Activated T-helper 1 cell treated with anti-CD3 and anti-CD28 coated beads, Interleukin-12 subunit alpha, Interleukin-12 subunit beta, Interleukin-2, Interleukin-4 antibody, amounts not matched to agents 30 ng/mL and 10 ng/mL and 1 ng/mL, durations not matched to agents 14 hours and 24 hours and 36 hours (primary cell): ENCODE measurements around the gene UQCR10. TPM values are rescaled to one million over a fixed set of nuclear protein-coding genes. Genes with fewer than 3 reads are reported as not detected.

ENCODE experiments used
- DNase-seq: peaks from one replicate; pipeline ENCODE4 v3.0.0; 2021; ENCODE audit warnings: low spot score
- H3K27ac Mint-ChIP-seq: one replicate; pipeline ENCODE4 v1.8.0; 2021; ENCODE audit warnings: mild to moderate bottlenecking, mixed read lengths
- H3K27me3 Mint-ChIP-seq: one replicate; pipeline ENCODE4 v1.8.0; 2022; ENCODE audit warnings: mild to moderate bottlenecking, moderate library complexity, mixed read lengths; ENCODE audit not compliant: insufficient read depth
- H3K36me3 Mint-ChIP-seq: one replicate; pipeline ENCODE4 v1.8.0; 2021; ENCODE audit warnings: low read depth, mixed read lengths
- H3K4me1 Mint-ChIP-seq: one replicate; pipeline ENCODE4 v1.8.0; 2021; ENCODE audit warnings: low read depth, mixed read lengths
- H3K4me3 Mint-ChIP-seq: one replicate; pipeline ENCODE4 v1.8.0; 2021; ENCODE audit warnings: mild to moderate bottlenecking, moderate library complexity, mixed read lengths
- H3K9me3 Mint-ChIP-seq: one replicate; pipeline ENCODE4 v1.8.0; 2021; ENCODE audit warnings: mixed read lengths
- intact Hi-C: fragments of 100-400 bp; cut with micrococcal nuclease; formaldehyde crosslinking; loops from one replicate; pipeline ENCODE4 v1.15.1; 2024
- total RNA-seq: library from RNA; stranded (reverse); gene quantifications from 2 replicates; pipeline ENCODE4 v1.2.3, GENCODE V29; 2022

UQCR10 gene
- total RNA-seq, 1 donor from 2014 or later: 96.5 TPM

DNA sequence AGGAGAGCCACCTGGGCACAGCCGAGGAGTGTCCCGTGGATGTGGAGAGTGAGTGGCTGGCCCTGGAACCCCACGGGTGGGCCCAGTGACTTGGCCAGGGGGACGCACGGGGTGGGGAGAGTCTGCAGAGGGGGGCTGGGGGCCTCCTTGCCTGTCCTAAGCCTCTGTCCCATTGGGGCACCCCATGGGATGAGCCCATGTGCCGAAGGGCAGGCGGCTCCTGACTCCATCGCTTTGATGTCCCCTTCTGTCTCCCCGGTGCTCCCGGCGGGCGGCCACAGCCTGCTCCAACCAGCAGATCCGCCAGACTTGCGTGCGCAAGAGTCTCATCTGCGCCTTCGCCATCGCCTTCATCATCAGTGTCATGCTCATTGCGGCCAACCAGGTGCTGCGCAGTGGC, 38.0 kb upstream of the UQCR10 start:
- intact Hi-C loops: no loop called here
- H3K27ac Mint-ChIP-seq: no peak overlapping the region

DNA sequence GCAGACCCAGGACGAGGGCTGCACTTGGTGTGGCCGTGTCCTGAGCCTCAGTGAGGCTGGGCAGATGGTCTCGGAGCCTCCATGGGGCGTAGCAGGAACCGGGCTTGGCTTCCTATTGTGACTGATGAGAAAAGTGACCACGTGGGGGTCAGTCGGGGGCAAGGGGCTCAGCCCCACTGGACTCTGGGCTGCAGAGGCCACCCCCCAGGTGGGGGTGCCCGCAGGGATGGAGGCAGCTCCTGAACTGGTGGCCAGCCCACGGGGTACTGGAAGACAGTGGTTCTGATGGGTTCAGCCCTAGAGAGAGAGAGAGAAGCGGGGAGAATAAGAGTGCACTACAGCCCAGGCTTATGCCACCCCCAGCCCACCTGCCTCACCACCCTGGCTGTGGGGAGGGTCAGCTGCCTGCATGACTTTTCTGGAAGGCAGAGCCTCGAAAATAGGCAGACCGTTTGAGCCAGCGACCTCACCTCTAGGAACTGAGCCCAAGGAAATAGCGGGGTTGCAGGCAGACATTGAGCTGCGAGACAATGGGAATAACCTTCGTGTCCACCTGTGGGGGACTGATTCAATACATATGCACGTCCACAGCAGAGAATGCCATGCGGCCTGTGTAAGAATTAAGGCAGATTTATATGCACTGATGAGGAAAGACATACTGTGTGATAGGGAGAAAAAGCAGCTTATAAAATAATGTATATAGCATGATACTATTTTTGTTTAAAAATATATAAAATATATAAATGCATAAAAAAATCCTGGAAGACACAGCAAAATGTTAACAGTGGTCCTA, 35.9 kb upstream of the UQCR10 start:
- no peak for DNase-seq
- intact Hi-C loops: no loop called here
- Mint-ChIP-seq H3K27me3 (peaks cover 3% of the 10 kb centered on the region), H3K9me3 (no peaks in the 10 kb centered on the region), H3K4me3 (no peak overlapping the region), H3K4me1 (no peaks in the 10 kb centered on the region), H3K27ac (no peak overlapping the region), H3K36me3 (no peaks in the 10 kb centered on the region)

More for the DNA sequence above, 38.0 kb upstream of the UQCR10 start:
- Mint-ChIP-seq H3K4me1 (no peaks in the 10 kb centered on the region), H3K27me3 (peaks cover 3% of the 10 kb centered on the region), H3K9me3 (no peaks in the 10 kb centered on the region), H3K4me3 (no peak overlapping the region), H3K36me3 (no peaks in the 10 kb centered on the region)
- no peak for DNase-seq

DNA sequence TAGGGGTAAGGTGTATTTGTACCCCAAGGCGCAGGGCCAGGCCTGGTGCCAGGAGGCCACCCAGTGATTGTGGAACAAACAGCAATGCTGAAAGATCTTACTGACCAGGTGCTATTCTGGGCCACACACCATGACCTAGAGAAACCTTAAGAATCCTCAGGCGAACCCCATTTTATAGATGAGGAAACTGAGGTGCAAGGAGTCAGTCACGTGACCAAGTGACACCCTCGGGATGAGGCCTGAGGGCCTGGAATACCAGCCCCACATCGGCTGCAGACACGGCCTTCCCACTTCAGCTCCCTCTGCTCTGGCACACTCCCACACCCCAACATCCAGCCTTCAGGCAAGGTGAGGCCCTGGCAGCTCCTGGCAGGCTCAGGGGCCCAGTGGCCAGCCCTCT, 34.3 kb upstream of the UQCR10 start:
- intact Hi-C loops: no loop called here

DNA sequence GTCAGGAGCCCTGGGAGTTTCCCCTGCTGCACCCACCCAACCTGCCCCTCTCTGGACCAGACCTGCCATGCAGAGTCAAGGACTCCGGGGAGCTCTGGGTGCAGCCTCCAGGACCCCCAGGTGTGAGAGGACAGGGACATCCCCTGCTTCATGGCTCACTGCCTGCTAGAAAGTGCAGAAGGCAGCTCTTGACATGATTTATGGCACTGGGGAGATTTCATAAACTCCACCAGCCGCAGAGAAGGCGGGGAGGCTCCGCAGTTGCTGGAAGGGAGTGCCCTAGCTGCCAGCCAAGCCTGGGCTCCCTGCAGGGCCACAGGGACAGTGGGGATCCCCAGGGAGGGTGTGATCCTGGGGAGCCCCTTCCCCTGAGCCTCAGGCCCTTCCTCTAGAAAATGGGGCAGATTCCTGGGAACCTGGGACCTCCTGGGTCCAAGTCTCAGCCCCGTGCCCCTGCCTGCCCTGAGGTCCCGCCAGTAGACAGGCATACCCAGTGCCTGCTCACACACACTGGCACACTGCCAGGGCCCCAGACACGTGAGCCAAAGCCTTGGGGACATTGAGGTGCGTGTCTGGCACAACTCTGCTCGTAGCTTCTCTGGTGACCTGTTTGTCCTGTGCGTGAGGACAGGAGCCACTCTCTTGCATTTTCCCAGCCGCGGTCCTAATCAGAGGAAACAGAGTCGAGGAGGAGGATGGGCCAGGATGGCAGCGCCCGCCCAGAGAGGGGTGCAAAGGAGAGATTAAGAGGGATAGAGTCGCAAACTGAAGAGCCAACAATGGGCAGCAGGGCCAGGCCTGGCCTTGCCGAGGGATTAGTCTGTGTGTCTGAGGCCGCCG, 33.6 kb upstream of the UQCR10 start:
- intact Hi-C loops: no loop called here
- DNase-seq: no peak
- no peaks in the 10 kb centered on the region for H3K27me3 Mint-ChIP-seq
- no peaks in the 10 kb centered on the region for H3K9me3 Mint-ChIP-seq
- no peaks in the 10 kb centered on the region for H3K36me3 Mint-ChIP-seq
- no peaks in the 10 kb centered on the region for H3K4me1 Mint-ChIP-seq
- no peak overlapping the region for H3K27ac Mint-ChIP-seq
- H3K4me3 Mint-ChIP-seq: no peak overlapping the region

More for the DNA sequence above, 34.3 kb upstream of the UQCR10 start:
- Mint-ChIP-seq H3K27ac (no peak overlapping the region), H3K4me3 (no peak overlapping the region), H3K9me3 (no peaks in the 10 kb centered on the region), H3K4me1 (no peaks in the 10 kb centered on the region), H3K36me3 (no peaks in the 10 kb centered on the region), H3K27me3 (no peaks in the 10 kb centered on the region)
- DNase-seq: no peak

DNA sequence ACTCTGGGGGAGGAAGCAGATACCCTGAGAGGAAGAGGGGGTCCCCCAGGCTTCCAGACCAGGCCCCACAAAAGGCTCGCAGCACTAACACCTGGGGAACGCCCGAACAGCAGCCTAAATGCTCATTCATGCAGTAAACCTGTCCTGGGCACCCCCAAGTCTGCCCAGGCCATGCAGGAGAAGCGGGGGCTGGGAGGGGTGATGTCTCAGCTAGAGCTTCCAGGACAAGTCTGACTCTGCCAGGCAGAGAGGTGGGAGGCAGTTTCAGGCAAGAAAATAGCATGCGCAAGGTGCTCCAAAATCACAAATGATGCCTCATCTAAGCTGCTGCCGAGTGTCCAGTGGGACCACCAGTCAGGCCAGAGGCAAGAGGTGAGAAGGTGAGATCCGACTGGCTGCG, 32.8 kb upstream of the UQCR10 start:
- intact Hi-C loops: no loop called here
- H3K4me1 Mint-ChIP-seq: no peaks in the 10 kb centered on the region
- no peak overlapping the region for H3K4me3 Mint-ChIP-seq
- H3K27me3 Mint-ChIP-seq: no peaks in the 10 kb centered on the region
- H3K9me3 Mint-ChIP-seq: no peaks in the 10 kb centered on the region
- DNase-seq: no peak
- H3K27ac Mint-ChIP-seq: no peak overlapping the region
- H3K36me3 Mint-ChIP-seq: no peaks in the 10 kb centered on the region

DNA sequence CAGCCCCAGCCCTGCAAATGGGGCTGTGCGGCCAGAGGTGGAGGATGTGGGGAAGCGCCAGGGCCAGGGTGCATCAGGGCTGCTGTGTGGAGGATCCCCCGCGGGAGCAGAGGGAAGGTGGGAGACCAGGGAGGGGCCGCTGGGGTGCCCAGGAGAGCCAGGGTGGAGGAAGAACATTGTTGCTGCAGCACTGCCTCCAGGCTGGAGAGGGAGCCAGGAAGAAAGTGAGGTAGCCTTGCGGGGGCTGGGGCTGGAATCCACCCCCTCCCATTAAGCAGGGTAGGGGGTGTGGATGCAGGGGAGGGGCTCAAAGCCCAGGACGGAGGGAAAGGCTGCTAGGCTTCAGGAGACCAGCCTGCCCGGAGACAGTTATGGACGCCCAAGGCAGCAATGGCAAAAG, 32.3 kb upstream of the UQCR10 start:
- Mint-ChIP-seq H3K4me3 (no peak overlapping the region), H3K27me3 (no peaks in the 10 kb centered on the region), H3K27ac (no peak overlapping the region), H3K36me3 (no peaks in the 10 kb centered on the region), H3K4me1 (no peaks in the 10 kb centered on the region), H3K9me3 (no peaks in the 10 kb centered on the region)
- no peak for DNase-seq
- intact Hi-C loops: no loop called here

DNA sequence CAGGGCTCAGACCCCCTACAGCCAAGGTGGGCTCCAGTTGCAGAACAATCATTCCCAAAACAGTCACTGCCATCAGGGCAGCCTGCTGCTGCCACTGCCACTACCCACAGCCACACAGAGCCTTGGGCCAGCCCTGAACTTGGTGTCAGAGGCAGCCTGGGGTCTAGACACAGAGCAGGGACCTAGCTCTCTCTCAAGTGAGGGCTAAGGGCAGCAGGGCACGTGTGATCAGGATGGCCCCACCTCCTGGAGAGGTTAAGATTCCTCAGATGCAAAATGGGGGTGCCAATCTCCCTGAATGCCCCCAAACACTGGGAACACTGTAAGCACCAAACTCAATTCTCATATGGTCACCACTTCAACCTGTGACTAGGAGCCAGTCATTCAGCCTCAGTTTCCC, 31.8 kb upstream of the UQCR10 start:
- no peak overlapping the region for H3K27ac Mint-ChIP-seq
- no peak overlapping the region for H3K4me3 Mint-ChIP-seq
- intact Hi-C loops: no loop called here
- DNase-seq: no peak
- H3K4me1 Mint-ChIP-seq: no peaks in the 10 kb centered on the region
- H3K36me3 Mint-ChIP-seq: no peaks in the 10 kb centered on the region
- H3K9me3 Mint-ChIP-seq: no peaks in the 10 kb centered on the region
- no peaks in the 10 kb centered on the region for H3K27me3 Mint-ChIP-seq

DNA sequence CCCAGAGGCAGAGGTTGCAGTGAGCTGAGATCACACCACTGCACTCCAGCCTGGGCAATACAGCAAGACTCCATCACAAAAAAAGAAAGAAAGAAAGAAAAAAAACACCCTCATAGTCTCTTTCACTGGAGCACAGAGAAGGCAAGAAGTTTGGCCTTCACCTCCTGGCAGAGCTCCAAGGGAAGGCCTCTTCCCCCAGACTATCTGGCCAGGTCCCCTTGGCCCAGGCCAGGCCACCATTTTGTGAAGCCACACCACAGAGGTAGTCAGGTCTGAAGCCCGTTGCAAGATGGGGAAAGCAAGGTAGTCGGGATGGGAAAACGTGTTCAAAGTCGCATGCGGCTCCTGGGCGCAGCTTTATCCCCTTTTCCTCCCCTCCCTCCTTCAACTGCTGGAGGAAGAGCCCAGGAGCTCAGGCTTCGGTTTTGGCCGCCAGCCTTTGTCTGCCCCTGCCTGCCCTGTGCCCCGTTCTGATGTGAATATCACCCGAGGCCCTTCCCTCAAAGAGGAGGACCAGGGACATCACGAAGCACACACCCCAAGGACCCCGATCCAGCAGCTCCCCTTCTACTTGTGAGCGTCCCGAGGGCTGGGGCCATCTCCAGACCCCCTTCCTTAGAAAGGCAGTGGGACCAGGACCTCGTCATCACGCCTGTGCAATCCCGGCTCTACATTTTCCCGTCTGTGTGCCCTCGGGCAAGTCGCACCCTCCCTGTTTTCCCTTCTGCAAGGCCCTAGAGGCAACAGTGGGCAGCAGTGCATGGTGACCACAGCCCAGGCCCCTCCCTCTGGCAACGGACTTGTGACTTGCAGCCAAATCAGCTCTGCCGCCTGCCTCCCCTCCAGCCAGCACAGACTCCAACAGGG, 29.7 kb upstream of the UQCR10 start:
- no peaks in the 10 kb centered on the region for H3K27me3 Mint-ChIP-seq
- H3K4me3 Mint-ChIP-seq: no peak overlapping the region
- H3K4me1 Mint-ChIP-seq: no peaks in the 10 kb centered on the region
- intact Hi-C loops: no loop called here
- DNase-seq: no peak
- H3K36me3 Mint-ChIP-seq: no peaks in the 10 kb centered on the region
- no peak overlapping the region for H3K27ac Mint-ChIP-seq
- H3K9me3 Mint-ChIP-seq: no peaks in the 10 kb centered on the region

DNA sequence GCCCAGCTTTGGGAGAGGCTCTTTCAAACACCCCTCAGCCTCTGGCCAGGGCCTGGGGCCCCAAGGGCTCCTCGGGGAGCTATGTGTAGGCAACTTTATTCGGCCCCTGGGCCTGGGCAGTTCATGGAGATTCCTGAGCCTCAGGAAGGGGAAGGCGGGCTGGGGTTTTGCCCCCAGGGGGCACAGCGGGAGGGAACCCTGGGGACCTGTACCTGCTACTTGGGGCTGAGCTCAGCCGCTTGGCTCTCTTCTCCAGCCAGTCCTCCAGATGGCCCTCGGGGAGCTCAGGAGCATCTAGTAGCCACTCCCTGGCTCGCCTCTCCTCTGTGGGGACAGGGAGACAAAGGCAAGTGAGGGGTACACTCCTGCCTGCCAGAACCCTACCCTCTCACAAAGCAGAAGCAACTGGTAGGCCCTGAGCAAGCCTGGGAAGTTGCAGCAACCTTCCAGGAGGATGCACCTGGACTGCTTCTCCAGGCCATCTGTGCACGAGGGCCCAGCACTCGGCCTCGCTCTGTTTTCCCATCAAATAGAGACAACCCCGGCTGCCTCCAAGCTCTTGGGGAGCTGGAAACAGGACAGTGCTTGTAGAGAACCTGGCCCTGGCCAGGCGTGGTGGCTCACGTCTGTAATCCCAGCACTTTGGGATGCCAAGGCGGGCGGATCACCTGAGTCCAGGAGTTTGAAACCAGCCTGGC, 28.9 kb upstream of the UQCR10 start:
- no peaks in the 10 kb centered on the region for H3K9me3 Mint-ChIP-seq
- no peak for DNase-seq
- H3K27me3 Mint-ChIP-seq: no peaks in the 10 kb centered on the region
- H3K4me3 Mint-ChIP-seq: no peak overlapping the region
- no peak overlapping the region for H3K27ac Mint-ChIP-seq
- intact Hi-C loops: no loop called here
- no peaks in the 10 kb centered on the region for H3K36me3 Mint-ChIP-seq
- H3K4me1 Mint-ChIP-seq: no peaks in the 10 kb centered on the region

DNA sequence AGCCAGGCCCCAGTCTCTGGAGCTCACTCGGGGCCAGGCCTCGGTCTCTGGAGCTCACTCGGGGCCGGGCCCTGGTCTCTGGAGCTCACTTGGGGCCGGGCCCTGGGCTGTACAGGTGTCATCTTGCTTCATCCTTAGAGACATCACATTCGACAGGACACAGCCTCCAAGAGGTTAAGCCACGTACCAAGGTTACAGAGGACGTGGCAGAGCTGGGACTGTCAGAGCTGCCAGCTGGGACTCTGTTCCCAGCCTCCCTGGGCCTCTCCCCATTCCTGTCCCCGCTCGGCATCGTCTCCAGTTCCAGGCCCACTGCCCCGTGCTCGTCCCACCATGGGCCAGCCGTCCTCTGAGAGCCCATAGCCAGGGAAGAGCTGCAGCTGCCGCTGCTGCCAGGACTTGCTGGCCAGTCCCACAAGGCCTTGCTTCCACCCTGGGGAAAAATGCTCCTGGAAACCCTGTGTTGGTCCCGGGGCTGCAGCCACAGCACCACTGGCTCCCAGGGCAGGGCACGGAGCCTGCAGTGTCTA, 27.8 kb upstream of the UQCR10 start:
- Mint-ChIP-seq H3K9me3 (no peaks in the 10 kb centered on the region), H3K27ac (no peak overlapping the region), H3K4me1 (no peaks in the 10 kb centered on the region), H3K27me3 (no peaks in the 10 kb centered on the region), H3K4me3 (no peak overlapping the region), H3K36me3 (no peaks in the 10 kb centered on the region)
- intact Hi-C loops: no loop called here
- no peak for DNase-seq

DNA sequence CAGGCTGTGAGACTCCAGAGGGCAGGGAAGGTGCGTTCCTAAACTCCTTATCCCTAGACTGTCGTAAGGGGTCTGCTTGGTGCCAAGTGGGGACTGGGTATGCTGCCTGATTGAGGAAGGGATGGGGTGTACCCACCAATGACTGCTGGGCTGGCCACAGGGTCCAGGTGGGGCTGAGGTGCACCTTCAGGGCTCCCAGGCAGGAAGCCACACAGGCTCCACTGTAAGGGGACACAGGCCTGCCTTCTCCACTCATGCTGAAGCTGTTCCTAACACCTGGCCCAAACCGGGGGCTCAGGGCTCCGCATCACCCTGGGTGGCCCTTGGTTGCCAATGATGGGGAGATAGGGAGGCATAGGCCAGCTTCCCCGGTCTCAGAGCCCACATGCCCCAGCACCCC, 27.0 kb upstream of the UQCR10 start:
- intact Hi-C loops: no loop called here
- no peak overlapping the region for H3K27ac Mint-ChIP-seq
- H3K36me3 Mint-ChIP-seq: no peaks in the 10 kb centered on the region
- no peak overlapping the region for H3K4me3 Mint-ChIP-seq
- H3K27me3 Mint-ChIP-seq: no peaks in the 10 kb centered on the region
- no peak for DNase-seq
- H3K4me1 Mint-ChIP-seq: no peaks in the 10 kb centered on the region
- no peaks in the 10 kb centered on the region for H3K9me3 Mint-ChIP-seq

DNA sequence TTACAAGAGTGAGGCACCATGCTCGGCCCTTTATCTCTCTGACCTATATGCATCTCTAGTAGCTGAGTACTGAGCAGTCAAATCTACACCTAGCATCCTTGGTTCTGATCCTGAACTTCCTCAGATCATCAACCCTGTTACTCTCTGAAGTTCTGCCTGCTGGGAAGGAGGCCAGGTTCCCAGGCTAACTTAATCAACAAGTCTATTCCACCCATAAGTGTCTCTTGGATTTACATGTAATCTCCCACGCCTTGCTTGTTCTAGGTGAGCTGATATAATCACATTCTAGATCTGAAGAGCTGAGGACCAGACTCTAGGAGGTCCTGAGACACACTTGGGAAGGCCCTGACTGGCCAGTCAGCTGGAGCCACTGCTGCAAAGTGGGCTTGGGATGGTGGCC, 25.2 kb upstream of the UQCR10 start:
- intact Hi-C loops: no loop called here
- H3K27me3 Mint-ChIP-seq: no peaks in the 10 kb centered on the region
- H3K4me3 Mint-ChIP-seq: no peak overlapping the region
- no peaks in the 10 kb centered on the region for H3K9me3 Mint-ChIP-seq
- DNase-seq: no peak
- no peaks in the 10 kb centered on the region for H3K4me1 Mint-ChIP-seq
- peaks cover 4% of the 10 kb centered on the region for H3K36me3 Mint-ChIP-seq
- no peak overlapping the region for H3K27ac Mint-ChIP-seq
